Measurements from ENCODE around the gene RPH3AL.
"Not testable (repeated sequence)": the region's sequence is repeated elsewhere in the genome, so short reads cannot be mapped to it uniquely, and the experiment has no call there.

RPH3AL gene

GRCh38 chr17:282000-282911, 70.4 kb downstream of the RPH3AL start:
- no peak for DNase-seq (ENCODE audit: low read depth in 2 of 2)

DNA sequence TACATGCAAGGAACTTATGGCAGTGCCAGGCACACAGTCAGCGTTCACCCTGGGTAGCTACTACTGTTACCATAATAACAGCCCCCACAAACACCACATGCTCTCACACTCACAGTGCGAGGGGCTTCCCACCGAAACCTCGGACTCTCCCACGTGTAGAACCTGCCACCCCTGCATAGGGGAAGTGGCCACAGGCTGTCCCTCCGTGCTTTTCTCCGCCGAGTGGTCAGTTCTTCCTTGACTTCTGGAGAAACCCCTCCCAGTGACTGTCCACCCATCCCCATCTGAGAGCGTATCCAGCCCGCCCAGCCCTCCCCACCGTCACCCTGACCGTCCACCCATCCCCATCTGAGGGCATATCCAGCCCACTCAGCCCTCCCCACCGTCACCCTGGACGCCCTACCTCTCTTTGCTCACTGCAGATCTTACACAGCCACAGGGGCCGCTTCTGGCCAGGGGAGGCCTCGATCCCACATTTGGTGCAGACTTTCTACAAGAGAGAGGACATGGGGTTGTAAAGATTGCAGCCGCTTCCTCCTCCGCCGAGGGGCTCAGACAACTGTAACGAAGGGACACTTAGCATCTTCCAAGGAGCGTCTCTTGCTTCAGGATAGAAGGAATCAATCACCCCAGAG, 71.1 kb downstream of the RPH3AL start:
- DNase-seq (ENCODE audit: low read depth in 2 of 2): no peak

DNA sequence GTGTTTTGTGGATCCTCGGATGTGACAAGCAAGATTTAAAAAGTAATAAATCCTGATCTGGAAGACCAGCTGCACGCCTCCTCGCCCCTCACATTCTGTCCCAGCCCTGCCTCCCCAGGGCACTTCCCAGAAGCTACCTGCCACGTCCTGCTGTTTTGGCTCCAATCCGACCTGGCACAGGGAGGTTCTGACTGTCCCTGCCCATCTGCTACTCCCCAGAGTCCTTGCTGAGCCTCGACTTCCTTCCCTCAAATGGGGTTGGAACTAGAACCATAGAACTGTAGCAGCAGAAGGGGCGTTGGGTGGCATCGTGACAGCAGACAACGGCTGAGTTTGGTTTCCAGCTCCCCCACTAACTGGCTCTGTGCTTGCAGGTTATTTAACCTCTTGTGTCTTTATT, 71.7 kb downstream of the RPH3AL start:
- DNase-seq (ENCODE audit: low read depth in 2 of 2): no peak

GRCh38 chr17:280216-280615, 72.4 kb downstream of the RPH3AL start:
- no peak for DNase-seq (ENCODE audit: low read depth in 2 of 2)

GRCh38 chr17:279776-280175, 72.8 kb downstream of the RPH3AL start:
- no peak for DNase-seq (ENCODE audit: low read depth in 2 of 2)

DNA sequence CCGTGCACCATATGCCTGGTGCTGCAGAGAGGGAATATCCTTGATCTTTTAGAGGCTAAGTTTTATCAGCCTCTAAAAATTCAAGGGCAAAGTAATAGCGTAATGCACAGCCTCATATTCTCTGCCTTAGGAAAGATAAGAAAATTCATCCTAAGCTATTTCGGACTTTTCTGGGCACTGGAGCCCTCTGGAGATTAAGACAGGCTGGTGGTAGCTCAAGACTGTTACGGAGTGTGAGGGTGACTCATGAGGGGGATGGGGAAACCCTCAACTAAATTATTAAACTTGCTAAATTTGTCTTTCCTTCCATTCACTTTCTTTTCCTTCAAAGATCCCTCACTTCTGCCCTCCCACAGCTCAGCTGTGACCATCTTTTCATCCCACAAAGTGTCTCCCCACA, 73.3 kb downstream of the RPH3AL start:
- no peak for DNase-seq (ENCODE audit: low read depth in 2 of 2)

GRCh38 chr17:278676-279059, 73.9 kb downstream of the RPH3AL start:
- no peak for DNase-seq (ENCODE audit: low read depth in 2 of 2)

GRCh38 chr17:278055-278675, 74.4 kb downstream of the RPH3AL start:
- DNase-seq (ENCODE audit: low read depth in 2 of 2): no peak

- no peak for DNase-seq (ENCODE audit: low read depth in 2 of 2)
Observed at GRCh38 chr17:274902-275301, 77.7 kb downstream of the RPH3AL start.

- DNase-seq (ENCODE audit: low read depth in 2 of 2): no peak
Observed at GRCh38 chr17:273981-274832, 78.4 kb downstream of the RPH3AL start.

DNA sequence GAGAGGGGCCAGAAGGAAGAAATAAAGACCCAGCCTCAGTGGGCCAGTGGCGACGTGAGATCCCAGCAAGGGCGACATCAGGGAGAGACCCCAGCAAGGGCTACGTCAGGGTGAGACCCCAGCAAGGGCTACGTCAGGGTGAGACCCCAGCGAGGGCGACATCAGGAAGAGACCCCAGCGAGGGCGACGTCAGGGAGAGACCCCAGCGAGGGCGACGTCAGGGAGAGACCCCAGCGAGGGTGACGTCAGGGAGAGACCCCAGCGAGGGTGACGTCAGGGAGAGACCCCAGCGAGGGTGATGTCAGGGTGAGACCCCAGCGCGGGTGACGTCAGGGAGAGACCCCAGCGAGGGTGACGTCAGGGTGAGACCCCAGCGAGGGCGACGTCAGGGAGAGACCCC, 79.8 kb downstream of the RPH3AL start:
- DNase-seq (ENCODE audit: low read depth in 2 of 2): not testable (repeated sequence)

DNA sequence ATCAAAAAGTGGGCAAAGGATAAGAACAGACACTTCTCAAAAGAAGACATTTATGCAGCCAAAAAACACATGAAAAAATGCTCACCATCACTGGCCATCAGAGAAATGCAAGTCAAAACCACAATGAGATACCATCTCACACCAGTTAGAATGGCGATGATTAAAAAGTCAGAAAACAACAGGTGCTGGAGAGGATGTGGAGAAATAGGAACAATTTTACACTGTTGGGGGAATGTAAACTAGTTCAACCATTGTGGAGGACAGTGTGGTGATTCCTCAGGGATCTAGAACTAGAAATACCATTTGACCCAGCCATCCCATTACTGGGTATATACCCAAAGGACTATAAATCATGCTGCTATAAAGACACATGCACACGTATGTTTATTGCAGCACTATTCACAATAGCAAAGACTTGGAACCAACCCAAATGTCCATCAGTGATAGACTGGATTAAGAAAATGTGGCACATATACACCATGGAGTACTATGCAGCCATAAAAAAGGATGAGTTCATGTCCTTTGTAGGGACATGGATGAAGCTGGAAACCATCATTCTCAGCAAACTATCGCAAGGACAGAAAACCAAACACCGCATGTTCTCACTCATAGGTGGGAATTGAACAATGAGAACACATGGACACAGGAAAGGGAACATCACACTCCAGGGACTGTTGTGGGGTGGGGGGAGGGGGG, 80.5 kb downstream of the RPH3AL start:
- DNase-seq (ENCODE audit: low read depth in 2 of 2): not testable (repeated sequence)

DNA sequence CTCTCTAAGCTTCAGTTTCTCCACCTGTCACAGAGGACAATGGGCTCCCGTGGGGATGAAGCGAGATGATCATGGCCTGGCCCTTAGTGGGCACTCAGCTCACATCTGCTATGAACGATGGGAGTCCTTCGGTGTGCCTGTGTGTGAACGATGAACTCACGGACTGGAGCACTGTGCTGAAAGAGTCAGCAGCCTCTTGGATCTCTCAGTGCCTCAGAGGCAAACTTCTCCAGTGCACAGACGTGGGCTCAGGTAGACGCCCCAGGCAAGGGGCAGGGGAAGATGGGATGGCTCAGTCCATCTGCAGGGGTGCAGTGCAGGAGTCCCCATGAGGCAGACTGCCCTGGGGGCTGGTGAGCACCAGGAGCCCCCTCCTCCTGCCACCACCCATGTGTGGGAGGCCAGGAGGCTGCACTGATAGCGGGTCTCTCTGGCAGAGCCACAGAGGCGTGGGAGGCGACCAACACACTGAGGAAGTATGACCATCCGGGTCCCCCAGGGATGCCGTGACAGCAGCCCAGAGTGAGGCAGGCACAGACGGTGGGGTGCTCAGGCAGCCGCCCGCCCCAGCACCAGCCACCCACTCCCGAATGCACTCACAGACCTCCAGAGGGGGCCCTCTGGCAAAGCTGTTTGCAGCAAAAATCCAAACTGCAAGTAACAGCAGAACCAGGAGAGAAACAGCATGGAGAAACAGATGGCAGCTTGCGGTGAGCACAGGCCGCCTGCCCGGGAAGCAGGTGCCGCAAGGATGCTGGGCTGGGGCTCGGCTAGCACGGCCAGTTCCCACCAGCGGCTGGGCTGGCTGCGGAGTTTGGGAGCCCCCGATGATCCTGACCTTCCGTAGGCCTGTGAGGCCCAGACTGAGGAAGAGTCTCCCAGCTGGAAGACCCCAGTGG, 82.7 kb downstream of the RPH3AL start:
- no peak for DNase-seq (ENCODE audit: low read depth in 2 of 2)

GRCh38 chr17:266701-267667, 85.6 kb downstream of the RPH3AL start:
- DNase-seq (ENCODE audit: low read depth in 2 of 2): no peak

- no peak for DNase-seq (ENCODE audit: low read depth in 2 of 2)
Observed at GRCh38 chr17:266219-266618, 86.4 kb downstream of the RPH3AL start.

GRCh38 chr17:265718-266117, 86.9 kb downstream of the RPH3AL start:
- no peak for DNase-seq (ENCODE audit: low read depth in 2 of 2)

DNA sequence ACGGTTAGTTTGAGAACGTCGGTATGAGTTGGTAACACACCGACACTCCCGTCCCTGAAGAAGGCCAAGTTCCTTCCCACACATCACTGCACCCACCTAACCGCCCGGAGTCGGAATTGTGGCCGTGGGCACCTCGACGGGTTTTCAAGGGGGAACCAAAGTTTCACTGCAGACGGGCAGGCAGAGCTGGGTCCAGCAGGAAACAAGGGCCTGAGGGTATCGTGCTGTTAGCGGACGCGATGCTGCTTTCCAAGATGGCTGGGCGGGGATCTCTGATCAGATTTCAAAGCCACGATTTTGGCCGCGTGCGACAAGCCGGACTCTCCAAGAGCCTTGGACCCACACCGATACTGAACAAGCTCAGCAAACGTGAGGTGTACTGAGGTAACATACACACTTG, 88.8 kb downstream of the RPH3AL start:
- no peak for DNase-seq (ENCODE audit: low read depth in 2 of 2)

- DNase-seq (ENCODE audit: low read depth in 2 of 2): no peak
Observed at GRCh38 chr17:263271-263670, 89.3 kb downstream of the RPH3AL start.

GRCh38 chr17:261635-262034, 91.0 kb downstream of the RPH3AL start:
- DNase-seq (ENCODE audit: low read depth in 2 of 2): no peak

Measured in stimulated activated CD8-positive, alpha-beta memory T cell treated with anti-CD3 and anti-CD28 coated beads, Interleukin-2, amount 100 ng/mL, for 48 hours (primary cell).